ENCODE data around the gene TRERF1.

DNA sequence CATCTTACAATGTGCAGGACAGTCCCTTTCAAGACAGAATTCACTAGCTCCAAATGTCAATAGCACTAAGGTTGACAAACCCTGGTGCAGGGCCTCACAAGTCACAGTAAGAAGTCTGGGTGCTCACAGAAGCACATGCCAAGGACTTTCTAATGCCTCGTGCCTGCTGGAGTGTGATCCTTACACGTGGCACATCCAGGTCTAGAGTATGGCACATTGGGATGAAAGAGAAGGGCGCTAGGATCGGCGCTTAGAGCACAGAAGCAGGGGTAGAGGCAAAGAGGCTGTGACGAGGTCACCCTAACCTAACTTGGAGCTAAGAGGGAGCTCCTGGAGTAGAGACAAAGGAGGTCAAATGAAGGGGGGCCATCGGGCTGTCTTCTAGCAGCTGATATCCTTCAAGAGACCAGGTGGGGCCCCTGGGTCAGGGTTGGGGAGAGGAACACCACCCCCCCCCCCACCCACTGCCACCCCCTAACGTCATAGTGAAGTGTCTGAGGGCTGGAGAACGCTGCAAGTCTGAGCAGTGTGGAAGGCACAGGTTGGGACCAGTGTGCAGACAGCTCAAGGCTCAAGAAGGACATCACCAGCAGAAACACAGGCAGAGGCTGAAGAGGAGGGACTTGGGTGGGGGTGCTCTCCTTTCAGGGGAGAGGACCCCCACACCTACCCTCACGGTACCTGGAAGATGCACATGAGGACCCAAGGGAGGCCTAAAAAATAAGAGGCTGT is 136.3 kb downstream of the TRERF1 start:
- TF ChIP-seq, protein P1, sequence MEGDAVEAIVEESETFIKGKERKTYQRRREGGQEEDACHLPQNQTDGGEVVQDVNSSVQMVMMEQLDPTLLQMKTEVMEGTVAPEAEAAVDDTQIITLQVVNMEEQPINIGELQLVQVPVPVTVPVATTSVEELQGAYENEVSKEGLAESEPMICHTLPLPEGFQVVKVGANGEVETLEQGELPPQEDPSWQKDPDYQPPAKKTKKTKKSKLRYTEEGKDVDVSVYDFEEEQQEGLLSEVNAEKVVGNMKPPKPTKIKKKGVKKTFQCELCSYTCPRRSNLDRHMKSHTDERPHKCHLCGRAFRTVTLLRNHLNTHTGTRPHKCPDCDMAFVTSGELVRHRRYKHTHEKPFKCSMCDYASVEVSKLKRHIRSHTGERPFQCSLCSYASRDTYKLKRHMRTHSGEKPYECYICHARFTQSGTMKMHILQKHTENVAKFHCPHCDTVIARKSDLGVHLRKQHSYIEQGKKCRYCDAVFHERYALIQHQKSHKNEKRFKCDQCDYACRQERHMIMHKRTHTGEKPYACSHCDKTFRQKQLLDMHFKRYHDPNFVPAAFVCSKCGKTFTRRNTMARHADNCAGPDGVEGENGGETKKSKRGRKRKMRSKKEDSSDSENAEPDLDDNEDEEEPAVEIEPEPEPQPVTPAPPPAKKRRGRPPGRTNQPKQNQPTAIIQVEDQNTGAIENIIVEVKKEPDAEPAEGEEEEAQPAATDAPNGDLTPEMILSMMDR (optimal IDR thresholded peaks at IDR 0.05 in 1 of 3, IDR thresholded peaks at IDR 0.05 in 1 of 3, conservative IDR thresholded peaks at IDR 0.05 in 1 of 3; ENCODE audit: extremely low read depth in 1 of 3, insufficient read depth in 2 of 3, low read length in 3 of 3): no peak
- no peak for TF ChIP-seq EZH2 (IDR thresholded peaks at IDR 0.05; ENCODE audit: low read length)

All from keratinocyte (primary cell).